Caki2 (cell line): Measurements from ENCODE around the gene FOXD1. TPM values are rescaled to one million over a fixed set of nuclear protein-coding genes. Genes with fewer than 3 reads are reported as not detected.

Source experiments
- DNase-seq: peaks from one replicate; pipeline ENCODE4 v3.0.0-alpha.2; 2015; ENCODE audit warnings: low read depth
- in situ Hi-C: cut with HindIII; loops from 2 replicates; pipeline ENCODE4 v1.10.0; 2016; ENCODE audit warnings: low sequenced_read_pairs, low pct_unique_long_range_greater_than_20kb, mixed read lengths
- total RNA-seq: library from RNA; depleted of rRNA; stranded (reverse); fragments of >200 nt; shearing (Covaris generic); gene quantifications from 2 replicates; pipeline ENCODE4 v1.2.3, GENCODE V29; 2014; ENCODE audit warnings: low replicate concordance

Gene FOXD1
- total RNA-seq, 1 experiment from 2014 or later = 17.0 TPM

- in situ Hi-C loops = no loop called here
- no peak for DNase-seq
These were observed 3.8 kb downstream of the FOXD1 start for GRCh38 chr5:73444499-73445438.

- in situ Hi-C loops = no loop called here
- DNase-seq = no peak
These were observed 4.6 kb downstream of the FOXD1 start for GRCh38 chr5:73443829-73444498.

GRCh38 chr5:73442996-73443627 lies 5.5 kb downstream of the FOXD1 start:
- in situ Hi-C loops = no loop called here
- no peak for DNase-seq

GRCh38 chr5:73442231-73442811 lies 6.3 kb downstream of the FOXD1 start:
- DNase-seq = no peak
- in situ Hi-C loops = no loop called here

GRCh38 chr5:73441378-73441777 lies 7.2 kb downstream of the FOXD1 start:
- in situ Hi-C loops = no loop called here
- DNase-seq = no peak

- in situ Hi-C loops = no loop called here
- no peak for DNase-seq
These were observed 8.3 kb downstream of the FOXD1 start for GRCh38 chr5:73440262-73440661.

- DNase-seq = no peak
- in situ Hi-C loops = no loop called here
These were observed 9.7 kb downstream of the FOXD1 start for GRCh38 chr5:73438645-73439470.

GRCh38 chr5:73437777-73438644 lies 10.6 kb downstream of the FOXD1 start:
- DNase-seq = no peak
- in situ Hi-C loops = no loop called here

- in situ Hi-C loops = no loop called here
- no peak for DNase-seq
These were observed 11.3 kb downstream of the FOXD1 start for GRCh38 chr5:73437101-73437776.

- in situ Hi-C loops = no loop called here
- DNase-seq = no peak
These were observed 12.0 kb downstream of the FOXD1 start for GRCh38 chr5:73436535-73437100.

- in situ Hi-C loops = no loop called here
- no peak for DNase-seq
These were observed 12.6 kb downstream of the FOXD1 start for GRCh38 chr5:73435759-73436534.

GRCh38 chr5:73434907-73435306 lies 13.7 kb downstream of the FOXD1 start:
- in situ Hi-C loops = no loop called here
- no peak for DNase-seq

- no peak for DNase-seq
- in situ Hi-C loops = no loop called here
These were observed 14.1 kb downstream of the FOXD1 start for GRCh38 chr5:73434461-73434860.

GRCh38 chr5:73433982-73434342 lies 14.6 kb downstream of the FOXD1 start:
- in situ Hi-C loops = no loop called here
- DNase-seq = no peak

GRCh38 chr5:73433272-73433981 lies 15.2 kb downstream of the FOXD1 start:
- in situ Hi-C loops = no loop called here
- DNase-seq = no peak
